H1 (cell line): Measurements from ENCODE around the gene NAT9. TPM values are rescaled to one million over a fixed set of nuclear protein-coding genes. Genes with fewer than 3 reads are reported as not detected.

Experiments
- CTCF ChIA-PET: fragments of 300-600 bp; sonication (Branson Sonifier 250); formaldehyde crosslinking; loops from one replicate; lab custom pipeline; 2021; ENCODE audit not compliant: partially characterized antibody; lab: Charles Lee
- POLR2A ChIA-PET: fragments of 300-600 bp; sonication (Branson Sonifier 250); formaldehyde crosslinking; loops from one replicate; lab custom pipeline; 2021; ENCODE audit warnings: inconsistent platforms; ENCODE audit not compliant: partially characterized antibody; lab: Charles Lee
- DNase-seq, 2 experiments: peaks; one replicate each; pipeline versions ENCODE4 v3.0.0 to v3.0.0-alpha.2; 2010 to 2022; ENCODE audit warnings: low spot score in 2 of 2, low read depth in 1 of 2, mixed read lengths in 1 of 2
- FAIRE-seq: peaks from 2 replicates; lab custom pipeline; 2011; peaks lifted over from hg19 to GRCh38; lab: Jason Lieb, UNC
- H2AFZ ChIP-seq: 2 replicates; pipeline ENCODE4 v1.8.1; 2012; ENCODE audit warnings: low read length, inconsistent platforms
- H2AK5ac ChIP-seq: 2 replicates; pipeline ENCODE4 v1.6.1; 2013; ENCODE audit warnings: low read depth, low read length
- H2BK120ac ChIP-seq: replicated peaks from 2 replicates; pipeline ENCODE3; 2013; ENCODE audit warnings: low read depth, low read length, inconsistent platforms
- H2BK12ac ChIP-seq: 2 replicates; pipeline ENCODE4 v1.6.1; 2013; ENCODE audit warnings: low read depth, low read length
- H2BK15ac ChIP-seq: 2 replicates; pipeline ENCODE4 v1.6.1; 2013; ENCODE audit warnings: low read length
- H2BK20ac ChIP-seq: 2 replicates; pipeline ENCODE4 v1.6.1; 2013; ENCODE audit warnings: low read length
- H2BK5ac ChIP-seq: 2 replicates; pipeline ENCODE4 v1.6.1; 2013; ENCODE audit warnings: low read depth, low read length
- H3K14ac ChIP-seq: 2 replicates; pipeline ENCODE4 v1.6.1; 2013; ENCODE audit warnings: inconsistent platforms; ENCODE audit not compliant: insufficient read length
- H3K18ac ChIP-seq: 2 replicates; pipeline ENCODE4 v1.6.1; 2013; ENCODE audit warnings: low read length; ENCODE audit errors: extremely low read depth
- H3K23ac ChIP-seq: 2 replicates; pipeline ENCODE4 v1.6.1; 2013; ENCODE audit warnings: inconsistent platforms; ENCODE audit not compliant: insufficient read length
- H3K23me2 ChIP-seq: 2 replicates; pipeline ENCODE4 v1.6.1; 2013; ENCODE audit warnings: low read depth, low read length
- H3K27ac ChIP-seq: 2 replicates; pipeline ENCODE4 v1.6.1; 2011; ENCODE audit warnings: low read depth, low read length, inconsistent platforms
- H3K27me3 ChIP-seq, 4 experiments: replicated peaks in 1 of 4; 1 replicate in 1 of 4; 2 replicates in 3 of 4; pipeline versions ENCODE4 v1.6.1 to v1.8.1; 2011 to 2013; ENCODE audit warnings: low read length in 3 of 4, mild to moderate bottlenecking in 3 of 4, inconsistent platforms in 2 of 4, mixed read lengths in 2 of 4, moderate library complexity in 1 of 4; ENCODE audit not compliant: control insufficient read depth in 3 of 4, insufficient read depth in 3 of 4; ENCODE audit errors: extremely low read depth in 1 of 4
- H3K36me3 ChIP-seq, 4 experiments: 2 replicates each; pipeline versions ENCODE4 v1.6.1 to v1.8.1; 2011 to 2013; ENCODE audit warnings: mild to moderate bottlenecking in 4 of 4, low read length in 3 of 4, moderate library complexity in 2 of 4, control low read depth in 1 of 4, inconsistent platforms in 1 of 4; ENCODE audit not compliant: insufficient read depth in 4 of 4, control insufficient read depth in 2 of 4
- H3K4ac ChIP-seq: replicated peaks from 2 replicates; pipeline ENCODE3; 2013; ENCODE audit warnings: low read length, low read depth, mixed read lengths, inconsistent platforms; ENCODE audit not compliant: insufficient read length
- H3K4me1 ChIP-seq, 4 experiments: replicated peaks in 1 of 4; 1 replicate in 1 of 4; 2 replicates in 3 of 4; pipeline versions ENCODE4 v1.6.1 to v1.8.1; 2011 to 2013; ENCODE audit warnings: low read length in 3 of 4, inconsistent platforms in 2 of 4, mixed read lengths in 1 of 4; ENCODE audit not compliant: insufficient read depth in 4 of 4, control insufficient read depth in 3 of 4
- H3K4me2 ChIP-seq, 2 experiments: 2 replicates each; pipeline versions ENCODE4 v1.6.1 to v1.8.1; 2011 to 2013; ENCODE audit warnings: low read depth in 2 of 2, low read length in 2 of 2, control low read depth in 1 of 2, inconsistent platforms in 1 of 2, mild to moderate bottlenecking in 1 of 2; ENCODE audit not compliant: insufficient read depth in 1 of 2
- H3K4me3 ChIP-seq, 4 experiments: fragments of 200-600, 300-600 bp in 1 of 4; sonication (generic), shearing (Covaris generic), sonication (Bioruptor Twin) in 1 of 4; 2 replicates each; pipeline versions ENCODE4 v1.5.1 to v1.8.1; 2011 to 2016; ENCODE audit warnings: low read length in 4 of 4, low read depth in 3 of 4, control low read depth in 2 of 4, inconsistent platforms in 2 of 4, mild to moderate bottlenecking in 2 of 4, mixed read lengths in 1 of 4, moderate library complexity in 1 of 4; ENCODE audit not compliant: insufficient read depth in 2 of 4; ENCODE audit errors: extremely low read depth in 1 of 4
- H3K56ac ChIP-seq: replicated peaks from 2 replicates; pipeline ENCODE3; 2013; ENCODE audit warnings: low read depth, mild to moderate bottlenecking, mixed read lengths, low read length, inconsistent platforms; ENCODE audit not compliant: insufficient read length
- H3K79me1 ChIP-seq: 2 replicates; pipeline ENCODE4 v1.6.1; 2013; ENCODE audit warnings: low read depth, low read length, control low read depth
- H3K79me2 ChIP-seq, 2 experiments: 2 replicates each; pipeline versions ENCODE4 v1.6.1 to v1.8.1; 2012 to 2013; ENCODE audit warnings: low read length in 2 of 2, mild to moderate bottlenecking in 2 of 2, inconsistent platforms in 1 of 2; ENCODE audit not compliant: insufficient read depth in 2 of 2, control insufficient read depth in 1 of 2
- H3K9ac ChIP-seq, 4 experiments: replicated peaks in 1 of 4; 1 replicate in 1 of 4; 2 replicates in 3 of 4; pipeline versions ENCODE4 v1.6.1 to v1.8.1; 2011 to 2013; ENCODE audit warnings: low read depth in 3 of 4, low read length in 3 of 4, control low read depth in 2 of 4, mild to moderate bottlenecking in 2 of 4, moderate library complexity in 2 of 4, inconsistent platforms in 1 of 4; ENCODE audit errors: extremely low read depth in 1 of 4
- H3K9me3 ChIP-seq, 2 experiments: 2 replicates each; pipeline versions ENCODE4 v1.6.1 to v1.8.1; 2012 to 2013; ENCODE audit warnings: mild to moderate bottlenecking in 2 of 2, moderate library complexity in 2 of 2, control low read depth in 1 of 2, inconsistent platforms in 1 of 2, low read depth in 1 of 2, low read length in 1 of 2, mixed read lengths in 1 of 2; ENCODE audit not compliant: insufficient read depth in 2 of 2
- H4K20me1 ChIP-seq, 2 experiments: replicated peaks in 1 of 2; 2 replicates each; pipeline versions ENCODE3 to v1.8.1; 2011 to 2013; ENCODE audit warnings: inconsistent platforms in 2 of 2, low read length in 2 of 2, mild to moderate bottlenecking in 1 of 2; ENCODE audit not compliant: insufficient read depth in 2 of 2, control insufficient read depth in 1 of 2
- H4K5ac ChIP-seq: 2 replicates; pipeline ENCODE4 v1.6.1; 2013; ENCODE audit warnings: low read length, low read depth, mixed read lengths, inconsistent platforms; ENCODE audit not compliant: insufficient read length
- H4K8ac ChIP-seq: 2 replicates; pipeline ENCODE4 v1.8.0; 2013; ENCODE audit warnings: mild to moderate bottlenecking, moderate library complexity, low read length, inconsistent platforms; ENCODE audit not compliant: insufficient read depth; ENCODE audit errors: extremely low read depth
- H4K91ac ChIP-seq: replicated peaks from 2 replicates; pipeline ENCODE3; 2013; ENCODE audit warnings: low read length, mixed read lengths, inconsistent platforms; ENCODE audit not compliant: insufficient read length
- CTCF ChIP-seq, 3 experiments: IDR thresholded peaks; 1 replicate in 2 of 3; 2 replicates in 1 of 3; pipeline versions ENCODE4 v1.5.1 to v1.6.1; 2011; ENCODE audit warnings: low read length in 3 of 3, mild to moderate bottlenecking in 3 of 3, inconsistent platforms in 2 of 3, low read depth in 1 of 3, moderate library complexity in 1 of 3; ENCODE audit not compliant: insufficient read depth in 1 of 3; ENCODE audit errors: control extremely low read depth in 1 of 3
- NANOG ChIP-seq: IDR thresholded peaks from 2 replicates; pipeline ENCODE4 v1.6.1; 2011; ENCODE audit warnings: low read length, low read depth, mild to moderate bottlenecking, inconsistent platforms; ENCODE audit not compliant: insufficient read depth, poor library complexity, severe bottlenecking
- POLR2AphosphoS5 ChIP-seq: IDR thresholded peaks from 2 replicates; pipeline ENCODE4 v1.6.1; 2011; ENCODE audit warnings: low read depth, low read length
- SIN3A ChIP-seq, 2 experiments: IDR thresholded peaks in 1 of 2; conservative IDR thresholded peaks in 1 of 2; 2 replicates each; pipeline ENCODE4 v1.6.1; 2011 to 2012; ENCODE audit warnings: low read length in 2 of 2, improper control_type of control experiment in 1 of 2, low read depth in 1 of 2, mild to moderate bottlenecking in 1 of 2
- TAF7 ChIP-seq: optimal IDR thresholded peaks from 2 replicates; pipeline ENCODE3; 2011; ENCODE audit warnings: low read depth, mild to moderate bottlenecking, inconsistent platforms, low read length, moderate library complexity, borderline replicate concordance
- TBP ChIP-seq: IDR thresholded peaks from 2 replicates; pipeline ENCODE4 v1.6.1; 2011; ENCODE audit warnings: low read depth, low read length, improper control_type of control experiment
- ZNF274 ChIP-seq: IDR thresholded peaks from 2 replicates; pipeline ENCODE4 v1.7.0; 2012; ENCODE audit warnings: low read length, borderline replicate concordance; ENCODE audit errors: extremely low read depth
- WGBS, 2 experiments: shearing (Covaris generic) in 1 of 2; methylation state at CpG; one replicate each; pipeline versions ENCODE4 v1.1.6 to v1.1.7; 2013 to 2015; ENCODE audit warnings: low lambda C conversion rate in 2 of 2, mixed read lengths in 2 of 2, inconsistent platforms in 1 of 2, low coverage in 1 of 2, missing lambda C conversion rate in 1 of 2; ENCODE audit not compliant: insufficient replicate concordance in 2 of 2, insufficient coverage in 1 of 2, insufficient read length in 1 of 2; ENCODE audit errors: extremely low coverage in 1 of 2, missing lambda C conversion rate in 1 of 2; 5-methylcytosine and 5-hydroxymethylcytosine counted together
- polyA plus RNA-seq, 7 experiments: library from polyadenylated mRNA; depleted of rRNA in 3 of 7; stranded (reverse) in 5 of 7; unstranded in 2 of 7; fragments of >200 nt in 5 of 7; fragments of 200-250 nt in 2 of 7; gene quantifications; 1 replicate in 5 of 7; 2 replicates in 1 of 7; 4 replicates in 1 of 7; pipeline versions ENCODE4 v1.2.1 to v1.2.3, GENCODE V29; 2011 to 2013; ENCODE audit warnings: missing spikeins in 2 of 7, mixed read lengths in 2 of 7
- total RNA-seq: library from RNA; stranded (reverse); fragmentation: NEBNext Ultra II Directional; extraction: Animal tissue kit (Norgen Biotek cat#: 25700); gene quantifications from 2 replicates; pipeline ENCODE4 v1.2.1, GENCODE V29; 2021
- TF ChIP-seq, protein P1 (sequence below): IDR thresholded peaks from 2 replicates; pipeline ENCODE4 v1.6.1; 2011; ENCODE audit warnings: low read depth, mild to moderate bottlenecking, low read length; ENCODE audit not compliant: insufficient read depth

Gene NAT9
- total and polyA plus RNA-seq, 2 of the 8 experiments (the other 6 are each of a cell fraction or from before 2014, with no cell fraction given): 32.3 to 42.7 TPM

- peaks cover 0 to 29% (median 6%) of the 10 kb centered on the region in 4 experiments; a peak in 7 of 8 replicates for H3K36me3 ChIP-seq
- POLR2A ChIA-PET: interaction anchor here (0.8 kb wide), 1 partner anchor 13 kb away, joined by 4 read pairs; no protein-coding TSS in a partner anchor
- H3K79me2 ChIP-seq: no peaks in the 10 kb centered on the region
- FAIRE-seq: no peak
- no peaks in the 10 kb centered on the region for H3K27me3 ChIP-seq
- H3K23me2 ChIP-seq: no peaks in the 10 kb centered on the region
- no peak for DNase-seq
- H3K4ac ChIP-seq: no peak overlapping the region
- H4K5ac ChIP-seq: no peak overlapping the region
- no peak overlapping the region for H2BK120ac ChIP-seq
- no peak overlapping the region for H2AK5ac ChIP-seq
- H2BK15ac ChIP-seq: no peak overlapping the region
- no peak overlapping the region for H3K14ac ChIP-seq
- H3K9ac ChIP-seq: no peak overlapping the region
- no peak overlapping the region for H2BK5ac ChIP-seq
- TF ChIP-seq ZNF274 (no peak), CTCF (IDR thresholded peaks at IDR 0.05; ENCODE audit: control extremely low read depth in 1 of 3, insufficient read depth in 1 of 3, low read depth in 1 of 3, low read length in 3 of 3) (no peak), POLR2AphosphoS5 (no peak), TBP (no peak), TAF7 (no peak), SIN3A (conservative IDR thresholded peaks at IDR 0.05 in 1 of 2, IDR thresholded peaks at IDR 0.05 in 1 of 2; ENCODE audit: low read depth in 1 of 2, low read length in 2 of 2) (no peak), NANOG (no peak)
- TF ChIP-seq, protein P1, sequence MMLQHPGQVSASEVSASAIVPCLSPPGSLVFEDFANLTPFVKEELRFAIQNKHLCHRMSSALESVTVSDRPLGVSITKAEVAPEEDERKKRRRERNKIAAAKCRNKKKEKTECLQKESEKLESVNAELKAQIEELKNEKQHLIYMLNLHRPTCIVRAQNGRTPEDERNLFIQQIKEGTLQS: no peak
- WGBS, 2 experiments: 94% methylated on average over 18 of the region's 18 CpGs; no CpG with 5 or more reads in 1 of the 2 experiments
- no peaks in the 10 kb centered on the region for H3K9me3 ChIP-seq
- no peak overlapping the region for H4K91ac ChIP-seq
- H2BK12ac ChIP-seq: no peak overlapping the region
- no peaks in the 10 kb centered on the region for H3K4me1 ChIP-seq
- no peak overlapping the region for H2AFZ ChIP-seq
- no peak overlapping the region for H3K23ac ChIP-seq
- H3K56ac ChIP-seq: no peak overlapping the region
- H2BK20ac ChIP-seq: no peak overlapping the region
- H3K18ac ChIP-seq: no peak overlapping the region
- CTCF ChIA-PET: interaction anchor here (1.6 to 99.6 kb wide), 4 partner anchors 12 to 50 kb away, joined by 5 to 2981 read pairs (median 16); partner anchors contain the start of genes FDXR and GRIN2C
- peaks cover 0 to 5% of the 10 kb centered on the region in 2 experiments for H4K20me1 ChIP-seq
- no peaks in the 10 kb centered on the region for H3K79me1 ChIP-seq
- no peak overlapping the region for H4K8ac ChIP-seq
- H3K4me2 ChIP-seq: no peak overlapping the region
- H3K27ac ChIP-seq: no peak overlapping the region
- no peak overlapping the region for H3K4me3 ChIP-seq
Observed at GRCh38 chr17:74795327-74796020, 19.3 kb upstream of the NAT9 start.
